Measurements from ENCODE around the gene HAUS3. TPM values are rescaled to one million over a fixed set of nuclear protein-coding genes. Genes with fewer than 3 reads are reported as not detected.

The HAUS3 gene
- total and polyA plus RNA-seq, 2 of the 13 experiments (the other 11 are each of a cell fraction or from before 2014, with no cell fraction given): 3.9 to 12.6 TPM

GRCh38 chr4:2262145-2262943, 20.4 kb upstream of the HAUS3 start (continued):
- TF ChIP-seq ZNF724P (CRISPR knock-in tag; IDR thresholded peaks at IDR 0.05; ENCODE audit: borderline replicate concordance): peak; percentile 49; the same call in 1 of the 2 replicates
- no peak for TF ChIP-seq ZNF503 (CRISPR knock-in tag; IDR thresholded peaks at IDR 0.05)
- TF ChIP-seq NCOA1 (CRISPR knock-in tag; IDR thresholded peaks at IDR 0.05): no peak; the same call in 1 of the 2 replicates
- TF ChIP-seq ATRX (CRISPR knock-in tag; IDR thresholded peaks at IDR 0.05; ENCODE audit: borderline replicate concordance): no peak
- no peak for TF ChIP-seq CHD2 (IDR thresholded peaks at IDR 0.05; ENCODE audit: low read depth, low read length)
- peak; percentile 46; the same call in 1 of the 2 replicates for TF ChIP-seq ZNF430 (CRISPR knock-in tag; IDR thresholded peaks at IDR 0.05)
- TF ChIP-seq REL (CRISPR knock-in tag; conservative IDR thresholded peaks at IDR 0.05): no peak
- TF ChIP-seq PRDM15 (CRISPR knock-in tag; IDR thresholded peaks at IDR 0.05): no peak
- no peak for TF ChIP-seq ZNF710 (CRISPR knock-in tag; IDR thresholded peaks at IDR 0.05; ENCODE audit: borderline replicate concordance)
- TF ChIP-seq SAP130 (CRISPR knock-in tag; IDR thresholded peaks at IDR 0.05; ENCODE audit: low read depth): peak; percentile 93
- TF ChIP-seq ZNF124 (CRISPR knock-in tag; IDR thresholded peaks at IDR 0.05): no peak
- no peak for TF ChIP-seq ZNF446 (CRISPR knock-in tag; IDR thresholded peaks at IDR 0.05)
- no peak for TF ChIP-seq GPBP1L1 (CRISPR knock-in tag; IDR thresholded peaks at IDR 0.05)
- no peak for TF ChIP-seq PRDM10 (CRISPR knock-in tag; IDR thresholded peaks at IDR 0.05; ENCODE audit: low read depth)
- no peak; the same call in 1 of the 2 replicates for TF ChIP-seq PPARG (CRISPR knock-in tag; conservative IDR thresholded peaks at IDR 0.05)
- TF ChIP-seq MAX (IDR thresholded peaks at IDR 0.05): peak; percentile 89

Data from HepG2 (cell line).